Activated T-helper 1 cell treated with anti-CD3 and anti-CD28 coated beads, Interleukin-2, amount 50 U/mL, for 16 hours (primary cell): ENCODE measurements around the gene IRX2.

Experiments
- DNase-seq, 2 donors: peaks; one replicate each; pipeline ENCODE4 v3.0.0-alpha.2; 2020; ENCODE audit warnings: low read depth in 1 of 2, low spot score in 1 of 2

Gene IRX2

DNA sequence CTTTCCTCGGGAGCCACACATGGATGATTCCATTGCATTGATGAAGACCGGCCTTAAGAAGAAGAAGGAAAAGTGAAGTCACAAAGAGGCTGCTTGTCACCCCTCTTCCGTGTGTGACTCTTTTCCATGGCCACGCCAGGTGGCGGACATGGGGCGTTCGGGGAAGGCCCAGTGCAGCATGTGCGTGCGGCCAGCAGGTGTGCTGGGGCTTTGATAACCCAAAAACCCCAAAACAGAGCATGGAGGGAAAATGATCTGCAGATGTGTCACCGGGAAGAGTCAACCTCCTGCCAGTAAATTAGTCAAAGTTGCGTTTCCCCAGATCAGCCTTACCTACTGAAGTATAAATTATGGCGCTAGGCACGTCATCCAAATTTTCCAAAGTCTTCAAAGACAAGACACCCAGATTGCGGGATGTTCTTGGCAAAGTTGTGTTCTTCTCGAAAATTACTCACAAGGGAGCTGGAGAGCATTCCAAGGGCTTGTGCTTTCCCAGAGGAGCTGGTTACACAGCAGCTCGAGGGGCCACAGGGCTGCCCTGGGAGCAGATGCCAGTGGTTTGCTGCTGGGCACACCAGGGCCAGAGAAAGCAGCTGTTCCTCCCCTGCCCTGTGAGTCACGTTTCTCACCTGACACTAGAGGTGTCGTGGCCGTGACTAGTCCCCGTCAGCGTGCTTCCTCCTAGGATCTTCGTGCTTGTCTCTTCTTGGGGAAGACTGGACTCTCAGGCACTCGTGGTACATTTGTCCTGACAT is 53.9 kb downstream of the IRX2 start:
- DNase-seq, result no peak

DNA sequence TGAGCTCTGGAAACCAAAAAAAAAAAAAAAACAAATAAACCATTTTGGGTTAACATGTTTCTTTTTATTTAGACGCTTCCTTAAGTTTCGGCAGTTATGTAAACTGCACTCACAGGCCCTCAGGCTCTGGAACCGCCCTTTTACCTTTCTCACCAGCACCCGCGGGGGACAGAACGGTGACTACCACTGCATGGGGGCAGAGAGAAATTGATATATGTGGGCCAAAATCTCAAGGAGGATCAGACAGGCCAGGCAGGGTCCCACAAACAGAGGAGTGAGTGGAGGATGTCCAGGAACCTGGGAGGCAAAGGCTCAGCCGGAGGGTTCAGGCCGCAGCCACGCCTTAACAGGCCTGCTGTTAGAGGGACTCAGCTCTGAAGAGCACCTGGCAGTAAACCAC is 54.4 kb downstream of the IRX2 start:
- no peak for DNase-seq
